ENCODE measurements around the gene FNIP2. TPM values are rescaled to one million over a fixed set of nuclear protein-coding genes. Genes with fewer than 3 reads are reported as not detected.

Gene FNIP2
- total and polyA plus RNA-seq, 2 donors (not counting 1 experiment from before 2014, with no cell fraction given) = 0.03 to 0.17 TPM

- no peaks in the 10 kb centered on the region for H4K20me1 ChIP-seq (ENCODE audit: control insufficient read depth, insufficient read depth, low read length, poor library complexity, severe bottlenecking)
- H3K4me3 ChIP-seq (ENCODE audit: control extremely low read depth in 1 of 5, extremely low read depth in 1 of 5, insufficient read depth in 1 of 5, low read depth in 2 of 5, low read length in 4 of 5) = no peak overlapping the region
- Mint-ChIP-seq H3K27ac (no peak overlapping the region), H3K4me1 (no peaks in the 10 kb centered on the region), H3K27me3 (peaks cover 49% of the 10 kb centered on the region), H3K4me3 (no peak overlapping the region), H3K9me3 (ENCODE audit: insufficient read depth) (no peaks in the 10 kb centered on the region)
- H3K79me2 ChIP-seq (ENCODE audit: control insufficient read depth, insufficient read depth, low read length) = no peaks in the 10 kb centered on the region
- intact Hi-C loops (cut with micrococcal nuclease) = no loop called here
- no peaks in the 10 kb centered on the region for H3K4me1 ChIP-seq (ENCODE audit: control insufficient read depth in 2 of 2, insufficient read depth in 2 of 2, low read length in 2 of 2)
- H3K36me3 ChIP-seq (replicated peaks in 1 of 2; ENCODE audit: control extremely low read depth in 1 of 2, control insufficient read depth in 1 of 2, extremely low read depth in 1 of 2, insufficient read depth in 2 of 2, low read length in 1 of 2) = no peaks in the 10 kb centered on the region
- H3K9ac ChIP-seq (ENCODE audit: low read length) = no peak overlapping the region
- no peak overlapping the region for H3K4me2 ChIP-seq (replicated peaks; ENCODE audit: low read depth, low read length, poor library complexity, severe bottlenecking)
- no peaks in the 10 kb centered on the region for H3K9me3 ChIP-seq (ENCODE audit: control extremely low read depth in 1 of 3, control insufficient read depth in 2 of 3, insufficient read depth in 1 of 3, low read length in 2 of 3)
- ChIA-PET CTCF (interaction anchor here (1.3 to 6.0 kb wide), 2 partner anchors 10 to 17 kb away, joined by 3 to 32 read pairs; no protein-coding TSS in a partner anchor), POLR2A (no interaction called here)
- DNase-seq (no peak), ATAC-seq (ENCODE audit: low read depth) (no peak)
- WGBS (ENCODE audit: insufficient coverage) = 100% methylated on average over 3 of the region's 4 CpGs
- peaks cover 0 to 25% (median 12%) of the 10 kb centered on the region in 4 experiments for H3K27me3 ChIP-seq (replicated peaks in 1 of 4; ENCODE audit: control extremely low read depth in 1 of 4, control insufficient read depth in 3 of 4, insufficient read depth in 4 of 4, low read length in 3 of 4)
- TF ChIP-seq CTCF (IDR thresholded peaks at IDR 0.05) (no peak), EZH2 (IDR thresholded peaks at IDR 0.05; ENCODE audit: borderline replicate concordance, insufficient read depth, low read depth, low read length, poor library complexity, severe bottlenecking) (no peak)
- H2AFZ ChIP-seq (ENCODE audit: insufficient read depth, low read depth, low read length, poor library complexity, severe bottlenecking) = no peak overlapping the region
- H3K27ac ChIP-seq (ENCODE audit: low read length in 2 of 2) = no peak overlapping the region
These were observed 71.3 kb downstream of the FNIP2 start for GRCh38 chr4:158840131-158840530.

GRCh38 chr4:158841540-158841939, 72.7 kb downstream of the FNIP2 start:
- ChIA-PET POLR2A (no interaction called here), CTCF (interaction anchor here (6.0 kb wide), 1 partner anchor 9 kb away, joined by 32 read pairs; no protein-coding TSS in a partner anchor)

More at GRCh38 chr4:158841540-158841939, 72.7 kb downstream of the FNIP2 start:
- H3K9me3 ChIP-seq (ENCODE audit: control extremely low read depth in 1 of 3, control insufficient read depth in 2 of 3, insufficient read depth in 1 of 3, low read length in 2 of 3) = no peaks in the 10 kb centered on the region
- no peak overlapping the region for H3K4me3 Mint-ChIP-seq
- no peaks in the 10 kb centered on the region for H3K4me1 Mint-ChIP-seq
- TF ChIP-seq CTCF (IDR thresholded peaks at IDR 0.05) (no peak), EZH2 (IDR thresholded peaks at IDR 0.05; ENCODE audit: borderline replicate concordance, insufficient read depth, low read depth, low read length, poor library complexity, severe bottlenecking) (no peak)
- no peak overlapping the region for H3K4me3 ChIP-seq (ENCODE audit: control extremely low read depth in 1 of 5, extremely low read depth in 1 of 5, insufficient read depth in 1 of 5, low read depth in 2 of 5, low read length in 4 of 5)
- H3K36me3 ChIP-seq (replicated peaks in 1 of 2; ENCODE audit: control extremely low read depth in 1 of 2, control insufficient read depth in 1 of 2, extremely low read depth in 1 of 2, insufficient read depth in 2 of 2, low read length in 1 of 2) = no peaks in the 10 kb centered on the region
- H4K20me1 ChIP-seq (ENCODE audit: control insufficient read depth, insufficient read depth, low read length, poor library complexity, severe bottlenecking) = no peaks in the 10 kb centered on the region
- no CpG with 5 or more reads among the region's 3 CpGs for WGBS (ENCODE audit: insufficient coverage)
- H3K9me3 Mint-ChIP-seq (ENCODE audit: insufficient read depth) = no peaks in the 10 kb centered on the region
- H3K9ac ChIP-seq (ENCODE audit: low read length) = no peak overlapping the region
- H2AFZ ChIP-seq (ENCODE audit: insufficient read depth, low read depth, low read length, poor library complexity, severe bottlenecking) = no peak overlapping the region
- H3K27ac ChIP-seq (ENCODE audit: low read length in 2 of 2) = no peak overlapping the region
- H3K27me3 Mint-ChIP-seq = peaks cover 45% of the 10 kb centered on the region
- no peak overlapping the region for H3K4me2 ChIP-seq (replicated peaks; ENCODE audit: low read depth, low read length, poor library complexity, severe bottlenecking)
- H3K27ac Mint-ChIP-seq = no peak overlapping the region
- intact Hi-C loops (cut with micrococcal nuclease) = no loop called here
- DNase-seq = no peak
- H3K79me2 ChIP-seq (ENCODE audit: control insufficient read depth, insufficient read depth, low read length) = no peaks in the 10 kb centered on the region
- peaks cover 0 to 21% (median 8%) of the 10 kb centered on the region in 4 experiments for H3K27me3 ChIP-seq (replicated peaks in 1 of 4; ENCODE audit: control extremely low read depth in 1 of 4, control insufficient read depth in 3 of 4, insufficient read depth in 4 of 4, low read length in 3 of 4)
- H3K4me1 ChIP-seq (ENCODE audit: control insufficient read depth in 2 of 2, insufficient read depth in 2 of 2, low read length in 2 of 2) = no peaks in the 10 kb centered on the region
- no peak for ATAC-seq (ENCODE audit: low read depth)
